Measurements from ENCODE around the gene RBM10. TPM values are rescaled to one million over a fixed set of nuclear protein-coding genes. Genes with fewer than 3 reads are reported as not detected.

RBM10 gene
- total and polyA plus RNA-seq, 9 of the 15 experiments (the other 6 are each of a cell fraction or from before 2014, with no cell fraction given), result 1.1 to 61.7 (median 31.5) TPM

DNA sequence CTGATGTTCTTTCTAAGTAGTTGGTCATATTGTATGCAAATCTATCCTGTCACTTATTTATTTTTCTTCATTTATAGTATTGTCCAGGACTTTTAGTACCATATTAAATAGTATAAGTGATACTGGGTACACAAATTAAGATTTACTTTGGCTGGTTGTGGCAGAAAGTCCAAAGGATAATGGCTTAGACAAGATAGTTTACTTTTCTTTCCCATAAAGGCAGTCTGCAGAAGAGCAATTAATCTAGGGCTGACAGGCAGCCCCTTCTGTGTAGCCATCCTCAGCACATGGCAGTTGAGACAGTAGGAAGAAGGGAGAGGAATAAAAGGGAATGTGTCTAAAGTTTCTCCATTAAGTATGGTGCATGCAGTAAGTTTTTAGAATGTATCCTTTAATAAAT is 6.4 kb downstream of the RBM10 start:
- POLR2A ChIA-PET, result interaction anchor here (1.5 kb wide), 1 partner anchor 17 kb away, joined by 3 read pairs; no protein-coding TSS in a partner anchor
- intact Hi-C loops (cut with micrococcal nuclease), result no loop called here
- TF ChIP-seq HDAC6 (IDR thresholded peaks at IDR 0.05; ENCODE audit: low read depth, low read length), result no peak
- no peak for TF ChIP-seq MTA2 (IDR thresholded peaks at IDR 0.05; ENCODE audit: low read depth)
- TF ChIP-seq SAFB2 (IDR thresholded peaks at IDR 0.05; ENCODE audit: borderline replicate concordance, low read depth, low read length, severe bottlenecking), result no peak
- no peak for TF ChIP-seq TAL1 (IDR thresholded peaks at IDR 0.05)
- no peak for TF ChIP-seq TBL1XR1 (IDR thresholded peaks at IDR 0.05; ENCODE audit: low read length in 2 of 2)
- TF ChIP-seq, protein P1, sequence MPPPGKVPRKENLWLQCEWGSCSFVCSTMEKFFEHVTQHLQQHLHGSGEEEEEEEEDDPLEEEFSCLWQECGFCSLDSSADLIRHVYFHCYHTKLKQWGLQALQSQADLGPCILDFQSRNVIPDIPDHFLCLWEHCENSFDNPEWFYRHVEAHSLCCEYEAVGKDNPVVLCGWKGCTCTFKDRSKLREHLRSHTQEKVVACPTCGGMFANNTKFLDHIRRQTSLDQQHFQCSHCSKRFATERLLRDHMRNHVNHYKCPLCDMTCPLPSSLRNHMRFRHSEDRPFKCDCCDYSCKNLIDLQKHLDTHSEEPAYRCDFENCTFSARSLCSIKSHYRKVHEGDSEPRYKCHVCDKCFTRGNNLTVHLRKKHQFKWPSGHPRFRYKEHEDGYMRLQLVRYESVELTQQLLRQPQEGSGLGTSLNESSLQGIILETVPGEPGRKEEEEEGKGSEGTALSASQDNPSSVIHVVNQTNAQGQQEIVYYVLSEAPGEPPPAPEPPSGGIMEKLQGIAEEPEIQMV (tag; conservative IDR thresholded peaks at IDR 0.05; ENCODE audit: low read depth), result no peak
- TF ChIP-seq, protein P2, sequence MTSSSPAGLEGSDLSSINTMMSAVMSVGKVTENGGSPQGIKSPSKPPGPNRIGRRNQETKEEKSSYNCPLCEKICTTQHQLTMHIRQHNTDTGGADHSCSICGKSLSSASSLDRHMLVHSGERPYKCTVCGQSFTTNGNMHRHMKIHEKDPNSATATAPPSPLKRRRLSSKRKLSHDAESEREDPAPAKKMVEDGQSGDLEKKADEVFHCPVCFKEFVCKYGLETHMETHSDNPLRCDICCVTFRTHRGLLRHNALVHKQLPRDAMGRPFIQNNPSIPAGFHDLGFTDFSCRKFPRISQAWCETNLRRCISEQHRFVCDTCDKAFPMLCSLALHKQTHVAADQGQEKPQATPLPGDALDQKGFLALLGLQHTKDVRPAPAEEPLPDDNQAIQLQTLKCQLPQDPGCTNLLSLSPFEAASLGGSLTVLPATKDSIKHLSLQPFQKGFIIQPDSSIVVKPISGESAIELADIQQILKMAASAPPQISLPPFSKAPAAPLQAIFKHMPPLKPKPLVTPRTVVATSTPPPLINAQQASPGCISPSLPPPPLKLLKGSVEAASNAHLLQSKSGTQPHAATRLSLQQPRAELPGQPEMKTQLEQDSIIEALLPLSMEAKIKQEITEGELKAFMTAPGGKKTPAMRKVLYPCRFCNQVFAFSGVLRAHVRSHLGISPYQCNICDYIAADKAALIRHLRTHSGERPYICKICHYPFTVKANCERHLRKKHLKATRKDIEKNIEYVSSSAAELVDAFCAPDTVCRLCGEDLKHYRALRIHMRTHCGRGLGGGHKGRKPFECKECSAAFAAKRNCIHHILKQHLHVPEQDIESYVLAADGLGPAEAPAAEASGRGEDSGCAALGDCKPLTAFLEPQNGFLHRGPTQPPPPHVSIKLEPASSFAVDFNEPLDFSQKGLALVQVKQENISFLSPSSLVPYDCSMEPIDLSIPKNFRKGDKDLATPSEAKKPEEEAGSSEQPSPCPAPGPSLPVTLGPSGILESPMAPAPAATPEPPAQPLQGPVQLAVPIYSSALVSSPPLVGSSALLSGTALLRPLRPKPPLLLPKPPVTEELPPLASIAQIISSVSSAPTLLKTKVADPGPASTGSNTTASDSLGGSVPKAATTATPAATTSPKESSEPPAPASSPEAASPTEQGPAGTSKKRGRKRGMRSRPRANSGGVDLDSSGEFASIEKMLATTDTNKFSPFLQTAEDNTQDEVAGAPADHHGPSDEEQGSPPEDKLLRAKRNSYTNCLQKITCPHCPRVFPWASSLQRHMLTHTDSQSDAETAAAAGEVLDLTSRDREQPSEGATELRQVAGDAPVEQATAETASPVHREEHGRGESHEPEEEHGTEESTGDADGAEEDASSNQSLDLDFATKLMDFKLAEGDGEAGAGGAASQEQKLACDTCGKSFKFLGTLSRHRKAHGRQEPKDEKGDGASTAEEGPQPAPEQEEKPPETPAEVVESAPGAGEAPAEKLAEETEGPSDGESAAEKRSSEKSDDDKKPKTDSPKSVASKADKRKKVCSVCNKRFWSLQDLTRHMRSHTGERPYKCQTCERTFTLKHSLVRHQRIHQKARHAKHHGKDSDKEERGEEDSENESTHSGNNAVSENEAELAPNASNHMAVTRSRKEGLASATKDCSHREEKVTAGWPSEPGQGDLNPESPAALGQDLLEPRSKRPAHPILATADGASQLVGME (CRISPR knock-in tag; IDR thresholded peaks at IDR 0.05), result no peak
- TF ChIP-seq, protein P3, sequence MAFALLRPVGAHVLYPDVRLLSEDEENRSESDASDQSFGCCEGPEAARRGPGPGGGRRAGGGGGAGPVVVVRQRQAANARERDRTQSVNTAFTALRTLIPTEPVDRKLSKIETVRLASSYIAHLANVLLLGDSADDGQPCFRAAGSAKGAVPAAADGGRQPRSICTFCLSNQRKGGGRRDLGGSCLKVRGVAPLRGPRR (CRISPR knock-in tag; IDR thresholded peaks at IDR 0.05), result no peak
- no peak for TF ChIP-seq CBX3 (IDR thresholded peaks at IDR 0.05; ENCODE audit: borderline replicate concordance in 1 of 2, low read length in 2 of 2)
- no peak for TF ChIP-seq CC2D1A (IDR thresholded peaks at IDR 0.05)
- no peak for TF ChIP-seq HNRNPK (IDR thresholded peaks at IDR 0.05; ENCODE audit: low read depth, low read length, poor library complexity, severe bottlenecking)
- no peak for TF ChIP-seq NRF1 (conservative IDR thresholded peaks at IDR 0.05 in 1 of 2, IDR thresholded peaks at IDR 0.05 in 1 of 2)
- TF ChIP-seq ASH1L (IDR thresholded peaks at IDR 0.05; ENCODE audit: borderline replicate concordance, low read depth, partially characterized antibody), result no peak
- TF ChIP-seq PHB (CRISPR knock-in tag; IDR thresholded peaks at IDR 0.05), result no peak
- H3K9me3 ChIP-seq (replicated peaks; ENCODE audit: control insufficient read depth, insufficient read depth, low read depth, low read length), result no peaks in the 10 kb centered on the region
- H2AFZ ChIP-seq (ENCODE audit: low read depth, low read length), result no peak overlapping the region
- peaks cover 3 to 9% of the 10 kb centered on the region in 2 experiments; a peak in 3 of 5 replicates for H3K4me1 ChIP-seq (replicated peaks in 1 of 2; ENCODE audit: control insufficient read depth in 2 of 2, insufficient read depth in 2 of 2, low read length in 2 of 2)
- no peaks in the 10 kb centered on the region for H3K27me3 ChIP-seq (ENCODE audit: control insufficient read depth in 2 of 2, insufficient read depth in 2 of 2, low read length in 2 of 2)
- in situ Hi-C loops (cut with MboI), result no loop called here
- no peak for FAIRE-seq
- peaks cover 81% of the 10 kb centered on the region for H3K79me2 ChIP-seq (ENCODE audit: control insufficient read depth, insufficient read depth, low read length)
- H4K20me1 ChIP-seq (replicated peaks; ENCODE audit: control insufficient read depth, insufficient read depth, low read length), result peaks cover 2% of the 10 kb centered on the region; the same call in 1 of the 2 replicates
- H3K36me3 ChIP-seq (ENCODE audit: control insufficient read depth, insufficient read depth, low read length), result peaks cover 63% of the 10 kb centered on the region
- no peak for ATAC-seq
- H3K4me2 ChIP-seq (ENCODE audit: insufficient read depth, low read length), result no peak overlapping the region
- no peaks in the 10 kb centered on the region for H3K9me1 ChIP-seq (ENCODE audit: control insufficient read depth, insufficient read depth, low read length)
- no peak for DNase-seq (ENCODE audit: extremely low read depth in 1 of 4, low spot score in 3 of 4)
- H3K4me3 ChIP-seq, result no peak overlapping the region
- BruUV-seq (replicated peaks), result no TSS peak
- CTCF ChIA-PET (ENCODE audit: low intra/inter-chr PET ratio), result no interaction called here
- H3K27ac ChIP-seq (ENCODE audit: extremely low read depth, low read depth, low read length), result no peak overlapping the region
- H3K9ac ChIP-seq (ENCODE audit: insufficient read depth in 1 of 2, low read depth in 2 of 2, low read length in 2 of 2), result no peak overlapping the region
